Natural killer cell (primary cell): ENCODE results near the gene TOLLIP. TPM values are rescaled to one million over a fixed set of nuclear protein-coding genes. Genes with fewer than 3 reads are reported as not detected.

Experiments
- ATAC-seq, 3 donors: fragments of 150-1000 bp in 2 of 3; fragments of 200-7000 bp in 1 of 3; cut with Tn5 transposase; 1 replicate in 1 of 3; 2 replicates in 2 of 3; pipeline ENCODE4 v1.10.0; 2021; ENCODE audit warnings: mild to moderate bottlenecking in 2 of 3, moderate library complexity in 2 of 3
- DNase-seq, 2 donors: peaks; one replicate each; pipeline versions ENCODE4 v3.0.0 to v3.0.0-alpha.2; 2013 to 2021; ENCODE audit warnings: mixed read lengths in 1 of 2
- H3K27ac ChIP-seq: one replicate; pipeline ENCODE4 v1.5.1; 2013; ENCODE audit warnings: mild to moderate bottlenecking, low read length
- H3K27me3 ChIP-seq: one replicate; pipeline ENCODE4 v1.6.1; 2013; ENCODE audit warnings: low read length; ENCODE audit not compliant: control insufficient read depth, insufficient read depth
- H3K36me3 ChIP-seq: one replicate; pipeline ENCODE4 v1.6.1; 2013; ENCODE audit warnings: low read length; ENCODE audit not compliant: control insufficient read depth, insufficient read depth
- H3K4me1 ChIP-seq: one replicate; pipeline ENCODE4 v1.6.1; 2013; ENCODE audit warnings: low read length; ENCODE audit not compliant: control insufficient read depth, insufficient read depth
- H3K4me3 ChIP-seq: one replicate; pipeline ENCODE4 v1.5.1; 2013; ENCODE audit warnings: low read length
- H3K9me3 ChIP-seq: one replicate; pipeline ENCODE4 v1.6.1; 2013; ENCODE audit warnings: low read length; ENCODE audit not compliant: control insufficient read depth, insufficient read depth
- H3K27ac Mint-ChIP-seq, 2 donors: one replicate each; pipeline ENCODE4 v1.8.0; 2022; ENCODE audit warnings: mild to moderate bottlenecking in 2 of 2, mixed read lengths in 2 of 2, moderate library complexity in 1 of 2
- H3K27me3 Mint-ChIP-seq, 2 donors: one replicate each; pipeline ENCODE4 v1.8.0; 2022; ENCODE audit warnings: low read depth in 2 of 2, mixed read lengths in 2 of 2
- H3K36me3 Mint-ChIP-seq: one replicate; pipeline ENCODE4 v1.8.0; 2022; ENCODE audit warnings: mixed read lengths
- H3K4me1 Mint-ChIP-seq, 2 donors: one replicate each; pipeline ENCODE4 v1.8.0; 2022; ENCODE audit warnings: mixed read lengths in 2 of 2
- H3K4me3 Mint-ChIP-seq: one replicate; pipeline ENCODE4 v1.8.0; 2022; ENCODE audit warnings: mild to moderate bottlenecking, moderate library complexity, mixed read lengths
- H3K9me3 Mint-ChIP-seq, 2 donors: one replicate each; pipeline ENCODE4 v1.8.0; 2022; ENCODE audit warnings: mixed read lengths in 2 of 2
- CTCF ChIP-seq: fragments of 200-600 bp; IDR thresholded peaks from one replicate; pipeline ENCODE4 v1.8.0; 2022; ENCODE audit warnings: antibody characterized with exemption
- whole genome bisulfite sequencing: methylation state at CpG from one replicate; pipeline ENCODE4 v1.1.7; 2013; ENCODE audit warnings: missing lambda C conversion rate; ENCODE audit not compliant: insufficient coverage; 5-methylcytosine and 5-hydroxymethylcytosine counted together
- intact Hi-C: fragments of 100-400 bp; cut with micrococcal nuclease; formaldehyde crosslinking; loops from one replicate; pipeline ENCODE4 v1.14.2; 2022
- total RNA-seq, 4 donors: library from RNA; stranded (reverse); fragments of 120-200 nt in 1 of 4; gene quantifications; one replicate each; pipeline versions ENCODE4 v1.2.3 to v1.2.4, GENCODE V29; 2013 to 2022

The TOLLIP gene
- total RNA-seq, 3 donors from 2014 or later (not counting 1 experiment from before 2014, with no cell fraction given), result 49.3 to 61.8 (median 54.8) TPM

DNA sequence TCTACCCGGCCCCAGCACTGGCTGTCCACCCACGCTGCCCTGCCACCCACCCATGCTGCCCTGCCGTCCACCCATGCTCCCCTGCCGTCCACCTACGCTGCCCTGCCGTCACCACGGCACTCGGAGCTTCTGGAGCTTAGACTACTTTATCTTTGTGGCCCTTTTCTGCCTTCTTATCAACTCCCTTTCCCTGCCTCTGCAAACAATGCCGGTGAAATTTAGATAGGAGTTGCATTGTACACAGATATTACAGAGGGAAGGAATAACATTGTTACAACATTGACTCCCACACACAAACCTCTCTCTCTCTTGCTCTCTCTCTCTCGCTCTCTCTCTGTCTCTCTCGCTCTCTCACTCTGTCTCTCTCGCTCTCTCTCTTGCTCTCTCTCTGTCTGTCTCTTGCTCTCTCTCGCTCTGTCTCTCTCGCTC lies 46.6 kb upstream of the TOLLIP start:
- TF ChIP-seq CTCF, result no peak
- DNase-seq (no peak), ATAC-seq (peak in 1 of 3 donors; percentile 17)
- intact Hi-C loops, result no loop called here
- Histone ChIP-seq H3K27me3 (no peaks in the 10 kb centered on the region), H3K27ac (no peak overlapping the region), H3K9me3 (no peaks in the 10 kb centered on the region), H3K36me3 (no peaks in the 10 kb centered on the region), H3K4me1 (no peaks in the 10 kb centered on the region), H3K4me3 (no peak overlapping the region)
- Mint-ChIP-seq H3K36me3 (no peaks in the 10 kb centered on the region), H3K9me3 (no peaks in the 10 kb centered on the region), H3K27ac (no peak overlapping the region), H3K4me1 (no peaks in the 10 kb centered on the region), H3K27me3 (peaks cover 5 to 10% of the 10 kb centered on the region in 2 donors), H3K4me3 (no peak overlapping the region)
- 61% methylated on average over 12 of the region's 14 CpGs for WGBS

GRCh38 chr11:1354125-1354938 lies 44.9 kb upstream of the TOLLIP start:
- H3K36me3 ChIP-seq, result no peaks in the 10 kb centered on the region
- H3K9me3 ChIP-seq, result no peaks in the 10 kb centered on the region
- H3K4me1 ChIP-seq, result no peaks in the 10 kb centered on the region
- no peak for TF ChIP-seq CTCF
- no peak overlapping the region for H3K27ac ChIP-seq
- Mint-ChIP-seq H3K4me1 (no peaks in the 10 kb centered on the region), H3K27me3 (peaks cover 5 to 10% of the 10 kb centered on the region in 2 donors), H3K9me3 (no peaks in the 10 kb centered on the region), H3K4me3 (no peak overlapping the region), H3K36me3 (no peaks in the 10 kb centered on the region), H3K27ac (no peak overlapping the region)
- no peaks in the 10 kb centered on the region for H3K27me3 ChIP-seq
- intact Hi-C loops, result no loop called here
- WGBS, result 88% methylated on average over 32 of the region's 32 CpGs
- H3K4me3 ChIP-seq, result no peak overlapping the region
- DNase-seq (no peak), ATAC-seq (no peak)

- H3K27ac Mint-ChIP-seq, result no peak overlapping the region
- ATAC-seq (peak in 1 of 3 donors; percentile 64), DNase-seq (no peak)
- Histone ChIP-seq H3K4me3 (no peak overlapping the region), H3K27ac (no peak overlapping the region), H3K36me3 (no peaks in the 10 kb centered on the region), H3K27me3 (no peaks in the 10 kb centered on the region), H3K4me1 (no peaks in the 10 kb centered on the region), H3K9me3 (no peaks in the 10 kb centered on the region)
- 83% methylated on average over 32 of the region's 32 CpGs for WGBS
- H3K9me3 Mint-ChIP-seq, result no peaks in the 10 kb centered on the region
- no peaks in the 10 kb centered on the region for H3K4me1 Mint-ChIP-seq
- H3K4me3 Mint-ChIP-seq, result no peak overlapping the region
- H3K27me3 Mint-ChIP-seq, result peaks cover 5 to 10% of the 10 kb centered on the region in 2 donors
- no peaks in the 10 kb centered on the region for H3K36me3 Mint-ChIP-seq
- intact Hi-C loops, result no loop called here
- TF ChIP-seq CTCF, result no peak
These were observed 44.1 kb upstream of the TOLLIP start for GRCh38 chr11:1353383-1354124.
